ENCODE measurements around the gene HEMK1.

GRCh38 chr3:50537421-50538129, 31.7 kb upstream of the HEMK1 start:
- TF ChIP-seq CTCF (conservative IDR thresholded peaks at IDR 0.05; ENCODE audit: low read depth, low read length) = no peak
- TF ChIP-seq POLR2A (IDR thresholded peaks at IDR 0.05; ENCODE audit: low read depth, low read length) = no peak
- no peak for TF ChIP-seq RAD21 (IDR thresholded peaks at IDR 0.05; ENCODE audit: low read length)
- TF ChIP-seq RFX5 (IDR thresholded peaks at IDR 0.05; ENCODE audit: low read depth, low read length) = no peak
- TF ChIP-seq, protein P1, sequence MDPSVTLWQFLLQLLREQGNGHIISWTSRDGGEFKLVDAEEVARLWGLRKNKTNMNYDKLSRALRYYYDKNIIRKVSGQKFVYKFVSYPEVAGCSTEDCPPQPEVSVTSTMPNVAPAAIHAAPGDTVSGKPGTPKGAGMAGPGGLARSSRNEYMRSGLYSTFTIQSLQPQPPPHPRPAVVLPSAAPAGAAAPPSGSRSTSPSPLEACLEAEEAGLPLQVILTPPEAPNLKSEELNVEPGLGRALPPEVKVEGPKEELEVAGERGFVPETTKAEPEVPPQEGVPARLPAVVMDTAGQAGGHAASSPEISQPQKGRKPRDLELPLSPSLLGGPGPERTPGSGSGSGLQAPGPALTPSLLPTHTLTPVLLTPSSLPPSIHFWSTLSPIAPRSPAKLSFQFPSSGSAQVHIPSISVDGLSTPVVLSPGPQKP (IDR thresholded peaks at IDR 0.05; ENCODE audit: borderline replicate concordance, low read depth, low read length) = no peak
- no peak for TF ChIP-seq MAZ (IDR thresholded peaks at IDR 0.05; ENCODE audit: borderline replicate concordance, low read depth, low read length)
- TF ChIP-seq, protein P2, sequence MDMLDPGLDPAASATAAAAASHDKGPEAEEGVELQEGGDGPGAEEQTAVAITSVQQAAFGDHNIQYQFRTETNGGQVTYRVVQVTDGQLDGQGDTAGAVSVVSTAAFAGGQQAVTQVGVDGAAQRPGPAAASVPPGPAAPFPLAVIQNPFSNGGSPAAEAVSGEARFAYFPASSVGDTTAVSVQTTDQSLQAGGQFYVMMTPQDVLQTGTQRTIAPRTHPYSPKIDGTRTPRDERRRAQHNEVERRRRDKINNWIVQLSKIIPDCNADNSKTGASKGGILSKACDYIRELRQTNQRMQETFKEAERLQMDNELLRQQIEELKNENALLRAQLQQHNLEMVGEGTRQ (IDR thresholded peaks at IDR 0.05; ENCODE audit: low read depth, low read length) = no peak
- TF ChIP-seq RCOR1 (IDR thresholded peaks at IDR 0.05; ENCODE audit: insufficient replicate concordance, low read length) = no peak
- TF ChIP-seq CEBPB (IDR thresholded peaks at IDR 0.05; ENCODE audit: low read depth, low read length) = no peak
- no peak for TF ChIP-seq MAFK (IDR thresholded peaks at IDR 0.05; ENCODE audit: low read depth, low read length)
- no peak for TF ChIP-seq MXI1 (IDR thresholded peaks at IDR 0.05; ENCODE audit: borderline replicate concordance, low read depth, low read length)
- no peak for TF ChIP-seq FOS (IDR thresholded peaks at IDR 0.05; ENCODE audit: low read depth, low read length)
- TF ChIP-seq CHD1 (IDR thresholded peaks at IDR 0.05; ENCODE audit: low read depth, low read length) = no peak
- no peak for TF ChIP-seq NFE2L2 (IDR thresholded peaks at IDR 0.05; ENCODE audit: low read depth, low read length)
